22Rv1 (cell line): Measurements from ENCODE around the gene XIRP1.

Source experiments
- H3K27ac ChIP-seq: fragments of 450-650 bp; 2 replicates; pipeline ENCODE4 v1.5.1; 2017
- CTCF ChIP-seq: fragments of 450-650 bp; IDR thresholded peaks from 2 replicates; pipeline ENCODE4 v1.5.1; 2017; ENCODE audit warnings: mild to moderate bottlenecking
- ZFX ChIP-seq: fragments of 450-650 bp; IDR thresholded peaks from 2 replicates; pipeline ENCODE4 v1.6.1; 2017; ENCODE audit warnings: antibody characterized with exemption, borderline replicate concordance

XIRP1 gene

GRCh38 chr3:39208463-39209055 lies 16.2 kb upstream of the XIRP1 start:
- no peak for TF ChIP-seq ZFX
- peak; percentile 80 for TF ChIP-seq CTCF
- no peak overlapping the region for H3K27ac ChIP-seq

GRCh38 chr3:39207361-39208186 lies 15.2 kb upstream of the XIRP1 start:
- no peak overlapping the region for H3K27ac ChIP-seq

GRCh38 chr3:39205919-39206516 lies 13.6 kb upstream of the XIRP1 start:
- H3K27ac ChIP-seq = no peak overlapping the region
- no peak for TF ChIP-seq ZFX
- TF ChIP-seq CTCF = no peak

More at GRCh38 chr3:39207361-39208186, 15.2 kb upstream of the XIRP1 start:
- TF ChIP-seq CTCF = no peak
- TF ChIP-seq ZFX = no peak

- no peak for TF ChIP-seq CTCF
- no peak for TF ChIP-seq ZFX
- no peak overlapping the region for H3K27ac ChIP-seq
Observed at GRCh38 chr3:39205131-39205530, 12.7 kb upstream of the XIRP1 start.

- H3K27ac ChIP-seq = no peak overlapping the region
- no peak for TF ChIP-seq CTCF
- no peak for TF ChIP-seq ZFX
Observed at GRCh38 chr3:39203860-39204259, 11.5 kb upstream of the XIRP1 start.

- no peak overlapping the region for H3K27ac ChIP-seq
- TF ChIP-seq CTCF (no peak), ZFX (no peak)
Observed at GRCh38 chr3:39203402-39203801, 11.0 kb upstream of the XIRP1 start.

GRCh38 chr3:39202094-39202493 lies 9.7 kb upstream of the XIRP1 start:
- H3K27ac ChIP-seq = no peak overlapping the region
- no peak for TF ChIP-seq ZFX
- TF ChIP-seq CTCF = no peak
